ENCODE results near the gene ARHGAP44.

DNA sequence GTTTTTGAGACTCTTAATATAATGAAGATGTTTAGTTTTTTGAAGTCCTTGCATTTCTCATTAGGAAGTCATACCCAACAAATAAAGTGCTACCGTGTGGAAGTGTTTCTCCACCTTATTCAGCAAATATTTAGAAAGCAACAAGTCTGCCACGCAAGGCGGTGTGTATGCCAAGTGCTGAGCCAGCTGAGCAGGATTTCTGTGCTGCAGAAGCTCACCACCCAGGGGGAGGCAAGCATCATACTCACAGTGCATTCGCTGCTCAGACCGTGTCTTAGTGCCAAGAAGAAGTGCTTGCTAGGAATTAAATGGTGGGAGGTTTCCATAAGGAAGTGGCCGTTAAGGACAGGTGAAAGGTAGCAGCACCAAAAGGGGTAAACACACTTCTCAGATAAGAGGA, 111.2 kb downstream of the ARHGAP44 start:
- TF ChIP-seq ZSCAN9 (CRISPR knock-in tag; IDR thresholded peaks at IDR 0.05; ENCODE audit: borderline replicate concordance): no peak
- no peak for TF ChIP-seq TCF7L2 (IDR thresholded peaks at IDR 0.05; ENCODE audit: low read depth, low read length)
- TF ChIP-seq, protein P1, sequence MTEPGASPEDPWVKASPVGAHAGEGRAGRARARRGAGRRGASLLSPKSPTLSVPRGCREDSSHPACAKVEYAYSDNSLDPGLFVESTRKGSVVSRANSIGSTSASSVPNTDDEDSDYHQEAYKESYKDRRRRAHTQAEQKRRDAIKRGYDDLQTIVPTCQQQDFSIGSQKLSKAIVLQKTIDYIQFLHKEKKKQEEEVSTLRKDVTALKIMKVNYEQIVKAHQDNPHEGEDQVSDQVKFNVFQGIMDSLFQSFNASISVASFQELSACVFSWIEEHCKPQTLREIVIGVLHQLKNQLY (CRISPR knock-in tag; IDR thresholded peaks at IDR 0.05): no peak
- TF ChIP-seq ZNF180 (CRISPR knock-in tag; IDR thresholded peaks at IDR 0.05; ENCODE audit: borderline replicate concordance, low read depth): no peak
- TF ChIP-seq POLR2A (IDR thresholded peaks at IDR 0.05; ENCODE audit: insufficient read depth in 1 of 2, low read depth in 2 of 2, low read length in 2 of 2): no peak
- TF ChIP-seq JUN (CRISPR knock-in tag; IDR thresholded peaks at IDR 0.05): no peak
- TF ChIP-seq YY1 (IDR thresholded peaks at IDR 0.05; ENCODE audit: insufficient read depth, insufficient replicate concordance, low read depth, low read length): no peak

Measured in HepG2 (cell line).